Activated CD4-positive, alpha-beta T cell treated with anti-CD3 and anti-CD28 coated beads, Interleukin-10, Interleukin-2, amounts not matched to agents 100 ng/mL and 50 ng/mL, durations not matched to agents 16 hours and 8 hours (primary cell): ENCODE data around the gene SSH2.
"Not testable (repeated sequence)": the region's sequence is repeated elsewhere in the genome, so short reads cannot be mapped to it uniquely, and the experiment has no call there.

ENCODE experiments used
- DNase-seq: peaks from one replicate; pipeline ENCODE4 v3.0.0-alpha.2; 2020

SSH2 gene

GRCh38 chr17:29835435-29836351 lies 94.3 kb downstream of the SSH2 start:
- no peak for DNase-seq

GRCh38 chr17:29833801-29834200 lies 96.2 kb downstream of the SSH2 start:
- no peak for DNase-seq

GRCh38 chr17:29828676-29829284 lies 101.2 kb downstream of the SSH2 start:
- no peak for DNase-seq

DNA sequence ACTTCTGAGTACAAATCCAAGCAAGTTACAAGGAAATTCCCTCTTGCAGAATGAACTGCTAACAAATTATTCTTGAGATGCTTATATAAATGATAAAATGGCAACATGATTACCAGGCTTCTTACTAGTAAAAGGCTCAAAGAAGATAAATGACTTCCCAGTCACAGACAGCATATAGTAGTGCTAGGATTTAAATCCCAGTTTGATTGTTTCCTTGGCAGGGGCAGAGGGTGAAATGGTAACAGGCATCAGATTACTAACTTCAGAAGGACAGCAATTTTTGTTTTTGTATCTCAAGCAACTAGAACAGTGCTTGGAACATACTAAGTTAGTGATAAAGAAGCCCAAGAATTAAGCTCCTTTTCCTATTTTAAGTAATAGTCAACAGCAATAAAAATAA lies 102.8 kb downstream of the SSH2 start:
- no peak for DNase-seq

GRCh38 chr17:29826114-29826692 lies 103.8 kb downstream of the SSH2 start:
- no peak for DNase-seq

GRCh38 chr17:29825604-29826003 lies 104.4 kb downstream of the SSH2 start:
- DNase-seq = no peak

- DNase-seq = no peak
Measured at GRCh38 chr17:29821897-29822296, 108.1 kb downstream of the SSH2 start.

GRCh38 chr17:29820425-29820824 lies 109.6 kb downstream of the SSH2 start:
- no peak for DNase-seq

DNA sequence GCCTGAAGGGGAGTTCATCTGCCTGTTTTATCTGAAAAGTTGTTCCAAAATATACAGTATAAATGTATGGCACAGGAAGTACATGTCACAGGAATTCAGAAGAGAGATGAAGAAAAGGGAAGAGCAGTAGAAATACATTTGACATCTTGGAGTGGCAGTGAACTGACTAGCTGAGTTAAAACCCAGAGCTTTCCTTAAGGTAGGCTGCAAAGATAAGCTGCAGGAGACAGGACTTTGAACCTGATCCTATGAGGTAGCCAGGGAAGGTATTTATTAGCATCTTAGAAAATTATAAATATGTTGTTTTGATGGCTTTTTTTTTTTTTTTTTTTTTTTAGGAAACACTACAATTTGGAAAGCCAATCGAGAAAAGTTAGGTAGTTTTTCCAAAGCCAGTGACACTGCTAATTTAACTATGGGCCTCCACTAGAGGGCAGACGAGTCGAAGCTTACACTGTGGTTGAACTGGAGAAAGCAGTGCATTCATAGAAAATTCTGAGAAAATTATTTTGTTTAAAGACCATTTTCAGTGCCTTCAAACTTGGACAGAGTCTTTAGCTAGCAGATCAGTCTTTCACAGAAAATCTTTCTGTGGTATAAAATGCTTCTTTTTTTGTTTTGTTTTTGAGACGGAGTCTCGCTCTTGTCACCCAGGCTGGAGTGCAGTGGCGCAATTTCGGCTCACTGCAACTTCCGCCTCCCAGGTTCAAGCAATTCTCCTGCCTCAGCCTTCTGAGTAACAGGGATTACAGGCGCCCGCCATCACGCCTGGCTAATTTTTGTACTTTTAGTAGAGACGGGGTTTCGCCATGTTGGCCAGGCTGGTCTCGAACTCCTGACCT lies 122.3 kb downstream of the SSH2 start:
- peak; percentile 72 for DNase-seq

DNA sequence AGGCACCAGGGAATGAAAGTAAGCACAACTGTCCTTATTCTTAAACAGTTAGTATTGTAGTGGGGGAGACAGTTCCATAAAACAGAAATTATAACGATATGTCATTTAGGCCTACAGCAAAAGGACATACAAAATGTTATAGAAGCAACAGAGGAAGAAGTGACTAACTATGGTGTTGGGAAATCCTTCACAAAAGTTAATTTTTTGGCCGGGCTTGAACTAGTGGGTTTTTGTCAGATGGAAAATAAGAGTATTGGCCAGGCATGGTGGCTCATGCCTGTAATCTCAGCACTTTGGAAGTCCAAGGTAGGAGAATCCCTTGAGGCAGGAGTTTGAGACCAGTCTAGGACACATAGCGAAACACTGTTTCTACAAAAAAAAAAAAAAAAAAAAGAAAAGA lies 127.8 kb downstream of the SSH2 start:
- DNase-seq = no peak

GRCh38 chr17:29800457-29800856 lies 129.6 kb downstream of the SSH2 start:
- no peak for DNase-seq

DNA sequence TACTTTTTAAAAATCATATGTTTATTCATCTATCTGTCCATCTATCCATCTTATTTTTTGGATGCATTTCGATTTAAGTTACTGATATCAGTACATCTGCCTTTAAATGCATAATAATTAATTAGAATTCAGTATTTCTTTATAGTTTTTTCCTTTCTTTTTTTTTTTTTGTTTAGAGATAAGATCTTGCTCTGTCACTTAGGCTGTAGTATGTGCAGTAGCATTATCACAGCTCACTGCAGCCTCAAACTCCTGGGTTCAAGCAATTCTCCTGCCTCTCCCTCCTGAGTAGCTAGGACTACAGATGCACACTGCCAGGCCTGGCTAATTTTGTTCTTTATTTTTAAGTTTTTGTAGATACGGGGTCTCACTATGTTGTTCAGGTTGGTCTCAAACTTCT lies 133.4 kb downstream of the SSH2 start:
- DNase-seq = no peak

GRCh38 chr17:29793501-29793900 lies 136.5 kb downstream of the SSH2 start:
- DNase-seq = no peak

DNA sequence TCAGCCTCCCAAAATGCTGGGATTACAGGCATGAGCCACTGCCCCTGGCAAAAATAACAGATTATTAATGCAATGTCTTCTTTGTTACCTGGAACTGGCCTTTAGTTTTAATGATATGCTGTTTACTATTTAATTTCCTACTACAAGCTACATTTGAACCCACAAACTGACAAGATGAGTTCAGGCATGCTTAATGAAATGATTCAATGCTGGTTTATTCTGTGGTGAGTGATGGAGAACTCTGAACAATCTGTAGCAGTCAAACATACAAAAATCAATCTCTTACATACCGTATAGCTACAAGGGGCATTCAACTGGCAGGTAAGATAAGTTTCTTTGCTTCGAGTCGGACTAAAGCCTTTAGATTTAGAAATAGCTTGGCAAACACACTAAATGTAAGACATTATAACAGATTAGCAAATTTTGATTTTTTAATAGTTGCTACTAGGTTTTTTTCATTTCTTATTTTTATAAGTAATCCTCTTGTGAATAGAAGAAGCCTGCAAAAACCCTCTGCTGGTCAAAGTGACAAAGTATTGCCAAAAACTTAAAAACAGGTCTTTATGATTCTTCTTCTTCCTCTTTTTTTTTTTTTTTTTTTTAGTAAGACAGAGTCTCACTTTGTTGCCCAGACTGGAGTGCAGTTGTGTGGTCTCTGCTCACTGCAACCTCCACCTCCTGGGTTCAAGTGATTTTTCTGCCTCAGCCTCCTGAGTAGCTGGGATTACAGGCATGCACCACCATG lies 138.5 kb downstream of the SSH2 start:
- DNase-seq = no peak

DNA sequence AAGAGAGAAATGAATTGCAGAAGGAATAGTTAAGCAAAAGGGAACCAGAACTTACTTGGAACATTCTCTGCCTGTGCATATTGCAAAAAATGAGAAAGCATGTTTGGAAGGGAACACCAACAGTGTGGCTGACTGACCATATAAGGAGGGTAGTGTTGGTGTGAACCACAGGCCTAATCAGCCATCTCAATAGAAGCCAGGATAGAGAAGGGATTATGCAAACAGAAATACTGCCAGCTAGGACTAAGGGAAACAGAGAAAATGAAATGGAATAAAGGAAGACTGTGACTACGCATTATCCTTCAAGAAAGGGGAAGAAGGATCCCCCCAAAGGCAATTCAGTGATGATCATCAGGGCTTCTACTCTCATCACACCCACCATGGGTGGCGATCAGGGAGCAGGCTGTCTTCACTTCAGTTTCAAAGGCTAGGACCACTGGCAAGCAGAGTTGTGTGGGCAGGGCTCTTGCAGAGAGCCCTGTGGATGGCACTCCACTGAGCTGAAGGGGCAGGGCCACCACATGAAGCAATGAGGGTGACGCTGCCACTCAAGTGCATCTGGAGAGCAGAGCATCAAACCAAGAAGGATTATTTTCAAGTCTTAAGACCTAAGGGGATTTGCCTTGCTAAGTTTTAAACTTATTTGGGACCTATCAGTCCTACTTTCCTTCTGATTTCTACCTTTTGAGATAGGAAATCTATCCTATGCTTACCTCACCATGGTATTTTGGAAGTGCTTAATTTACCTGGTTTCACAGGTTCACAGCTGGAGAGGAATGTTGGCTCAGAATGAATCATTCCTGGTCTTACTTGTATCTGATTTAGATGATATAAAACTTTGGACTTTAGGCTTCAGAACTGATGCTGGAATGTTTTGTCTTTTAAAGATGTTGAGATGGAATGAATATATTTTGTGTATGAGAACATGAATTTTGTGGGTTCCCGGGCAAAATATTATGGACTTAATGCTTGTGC lies 140.5 kb downstream of the SSH2 start:
- DNase-seq = no peak

DNA sequence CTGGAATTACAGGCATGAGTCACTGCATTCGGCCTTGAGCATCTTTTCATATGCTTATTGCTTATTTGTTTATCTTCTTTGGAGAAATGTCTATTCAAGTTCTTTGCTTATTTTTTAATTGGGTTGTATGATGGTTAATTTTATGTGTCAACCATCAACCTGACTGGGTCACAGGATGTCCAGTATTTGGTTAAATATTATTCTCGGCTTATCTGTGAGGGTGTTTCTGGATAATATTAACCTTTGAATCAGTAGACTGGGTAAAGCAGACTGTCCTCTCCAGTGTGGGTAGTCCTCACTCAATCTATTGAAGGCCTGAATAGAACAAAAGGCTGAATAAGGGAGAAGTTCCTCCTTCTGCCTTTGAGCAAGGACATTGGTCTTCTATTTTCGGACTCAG lies 142.0 kb downstream of the SSH2 start:
- no peak for DNase-seq

DNA sequence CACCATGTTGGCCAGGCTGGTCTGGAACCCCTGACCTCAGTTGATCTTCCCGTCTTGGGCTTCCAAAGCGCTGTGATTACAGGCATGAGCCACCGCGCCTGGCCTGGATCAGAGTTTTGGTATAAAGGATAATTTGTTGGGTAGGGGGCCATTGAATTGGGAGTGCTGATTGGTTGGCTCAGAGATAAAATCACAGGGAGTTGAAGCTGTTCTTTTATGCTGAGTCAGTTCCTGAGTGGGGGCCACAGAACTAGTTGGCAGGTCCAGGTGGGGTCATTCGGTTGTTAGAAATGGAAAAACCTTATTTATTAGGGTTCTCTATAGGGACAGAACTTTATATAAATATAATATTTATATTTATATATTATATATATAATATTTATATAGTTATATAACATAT lies 147.1 kb downstream of the SSH2 start:
- no peak for DNase-seq

- not testable (repeated sequence) for DNase-seq
Measured at GRCh38 chr17:29779812-29780190, 150.2 kb downstream of the SSH2 start.

- DNase-seq = peak; percentile 80
Measured at GRCh38 chr17:29778956-29779811, 150.8 kb downstream of the SSH2 start.

GRCh38 chr17:29777663-29778062 lies 152.4 kb downstream of the SSH2 start:
- no peak for DNase-seq
